Medulla oblongata (tissue), 1 donor: Measurements from ENCODE around the gene FAM25C.
"Not testable (repeated sequence)": the region's sequence is repeated elsewhere in the genome, so short reads cannot be mapped to it uniquely, and the experiment has no call there.

Experiments
- DNase-seq: peaks from one replicate; pipeline ENCODE4 v3.0.0-alpha.2; 2015; ENCODE audit errors: extremely low spot score

The FAM25C gene

DNA sequence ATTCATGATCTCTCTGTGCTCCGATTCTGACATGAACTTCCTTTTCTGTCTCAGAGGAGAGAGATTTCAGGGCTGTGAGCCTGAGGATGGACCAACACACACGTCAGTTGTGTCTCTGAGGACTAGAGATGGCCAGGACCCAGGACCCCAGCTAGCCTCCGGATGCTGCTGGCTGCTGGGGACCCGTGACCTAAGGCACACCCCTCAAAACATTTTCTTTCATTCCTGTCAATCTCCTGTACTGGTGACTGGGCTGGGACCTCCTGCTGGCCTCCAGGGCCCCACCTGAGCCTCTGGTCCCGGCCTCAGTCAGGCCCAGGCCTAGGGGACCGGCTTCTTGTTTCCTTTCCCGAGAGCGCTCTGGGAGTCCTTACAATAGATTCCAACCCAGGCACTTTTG lies 42.4 kb downstream of the FAM25C start:
- DNase-seq: not testable (repeated sequence)

DNA sequence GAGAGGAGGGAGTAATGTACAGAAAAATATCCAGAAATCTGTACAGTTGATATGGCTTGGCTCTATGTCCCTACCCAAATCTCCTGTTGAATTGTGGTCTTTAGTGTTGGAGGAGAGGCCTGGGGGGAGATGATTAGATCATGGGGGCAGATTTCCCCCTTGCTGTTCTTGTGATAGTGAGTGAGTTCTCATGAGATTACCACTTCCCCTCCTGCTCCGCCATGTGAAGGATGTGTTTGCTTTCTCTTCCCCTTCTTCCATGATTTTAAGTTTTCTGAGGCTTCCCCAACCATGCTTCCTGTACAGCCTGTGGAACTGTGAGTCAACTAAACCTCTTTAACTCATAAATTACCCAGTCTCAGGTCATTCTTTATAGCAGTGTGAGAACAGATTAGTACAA lies 52.2 kb downstream of the FAM25C start:
- not testable (repeated sequence) for DNase-seq
